ENCODE results near the gene AIRE.

AIRE gene

DNA sequence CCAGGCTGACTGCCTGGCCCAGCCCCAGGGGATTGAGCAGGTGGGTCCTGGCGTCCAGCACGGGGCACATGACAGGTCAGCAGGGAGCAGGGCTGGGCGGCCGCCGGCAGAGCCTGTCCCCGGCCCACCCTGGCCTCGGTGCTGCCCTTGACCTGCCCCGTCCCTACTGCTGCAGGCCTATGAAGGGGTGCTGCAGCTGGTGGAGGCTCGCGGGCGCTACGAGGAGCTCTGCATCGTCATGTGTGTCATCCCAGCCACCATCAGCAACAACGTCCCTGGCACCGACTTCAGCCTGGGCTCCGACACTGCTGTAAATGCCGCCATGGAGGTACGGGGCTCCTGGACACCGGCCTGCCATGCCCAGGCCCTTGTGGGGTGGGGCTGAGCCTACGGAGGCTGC, 37.9 kb downstream of the AIRE start:
- FAIRE-seq (no peak), DNase-seq (ENCODE audit: low spot score) (no peak)

DNA sequence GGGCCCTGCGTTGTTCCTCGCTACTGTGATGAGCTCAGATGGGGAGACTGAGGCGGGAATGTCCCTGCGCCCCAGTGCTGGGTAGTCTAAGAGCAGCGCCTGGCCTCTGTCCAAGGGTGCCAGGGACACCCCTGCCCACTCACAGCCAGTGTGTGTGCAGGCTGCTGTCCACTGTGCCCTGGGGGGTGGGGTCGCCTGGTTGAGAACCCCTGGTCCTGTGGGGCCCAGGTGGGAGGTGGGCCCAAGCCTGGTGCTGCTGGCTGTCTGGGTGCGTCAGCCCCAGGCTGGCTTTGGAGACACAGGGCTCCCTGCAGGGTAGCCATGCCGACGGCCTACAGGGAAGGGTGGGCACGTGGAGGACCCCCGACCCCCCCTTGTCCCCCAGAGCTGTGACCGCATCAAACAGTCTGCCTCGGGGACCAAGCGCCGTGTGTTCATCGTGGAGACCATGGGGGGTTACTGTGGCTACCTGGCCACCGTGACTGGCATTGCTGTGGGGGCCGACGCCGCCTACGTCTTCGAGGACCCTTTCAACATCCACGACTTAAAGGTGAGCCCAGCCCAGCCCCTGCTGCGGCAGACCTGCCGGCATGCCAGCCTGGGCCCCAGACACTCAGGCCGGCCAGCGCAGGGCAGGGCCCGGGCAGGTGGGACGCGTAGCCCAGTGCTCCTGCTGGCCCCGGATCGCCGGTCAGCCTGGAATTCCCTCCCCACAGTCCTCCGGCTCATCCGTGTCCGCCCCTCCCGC, 38.6 kb downstream of the AIRE start:
- FAIRE-seq (no peak), DNase-seq (ENCODE audit: low spot score) (no peak)

DNA sequence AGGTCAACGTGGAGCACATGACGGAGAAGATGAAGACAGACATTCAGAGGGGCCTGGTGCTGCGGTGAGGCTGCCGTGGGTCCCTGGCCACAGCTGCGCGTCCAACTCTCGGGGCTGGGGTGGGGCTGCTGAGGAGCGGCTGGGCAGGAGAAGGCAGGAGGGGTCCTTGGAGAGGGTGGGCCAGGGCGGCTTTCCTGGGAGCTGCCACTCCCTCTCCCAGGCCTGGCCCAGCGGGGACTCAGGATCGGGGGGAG, 39.1 kb downstream of the AIRE start:
- no peak for FAIRE-seq
- DNase-seq (ENCODE audit: low spot score): no peak

DNA sequence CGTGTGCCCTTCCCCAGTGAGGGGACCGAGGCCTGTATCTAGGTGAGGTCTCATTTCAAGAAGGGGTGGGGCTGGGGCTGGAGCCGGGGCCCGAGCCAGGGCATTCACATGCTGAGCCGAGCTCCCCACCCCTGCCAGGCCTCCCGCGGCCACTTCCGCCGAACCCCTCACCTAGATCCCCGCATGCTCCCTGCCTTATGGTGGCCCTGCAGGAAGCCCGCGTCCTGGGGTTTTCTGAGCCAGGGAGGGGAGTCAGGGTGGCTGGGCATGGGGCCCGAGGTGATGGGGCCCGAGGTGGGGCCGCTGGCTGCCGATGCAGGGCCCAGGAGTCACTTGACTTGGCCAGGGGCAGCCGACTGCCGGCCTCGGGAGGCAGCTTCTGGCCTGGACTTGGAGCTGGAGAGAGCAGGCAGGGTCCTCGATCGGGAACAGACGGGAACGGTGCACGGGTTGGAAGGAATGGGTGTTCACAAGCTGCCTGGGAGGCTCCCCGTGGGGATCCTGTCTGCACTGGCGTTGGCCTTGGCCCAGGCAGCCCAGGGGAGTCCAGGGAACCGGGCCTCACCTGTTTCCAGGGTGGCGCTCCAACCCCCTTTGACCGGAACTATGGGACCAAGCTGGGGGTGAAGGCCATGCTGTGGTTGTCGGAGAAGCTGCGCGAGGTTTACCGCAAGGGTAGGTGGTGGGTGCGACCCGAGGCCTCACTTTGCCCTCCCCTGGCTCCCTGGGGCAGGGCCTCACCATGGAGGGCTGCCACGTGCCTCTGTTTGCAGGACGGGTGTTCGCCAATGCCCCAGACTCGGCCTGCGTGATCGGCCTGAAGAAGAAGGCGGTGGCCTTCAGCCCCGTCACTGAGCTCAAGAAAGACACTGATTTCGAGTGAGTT, 40.0 kb downstream of the AIRE start:
- DNase-seq (ENCODE audit: low spot score) (no peak), FAIRE-seq (no peak)

DNA sequence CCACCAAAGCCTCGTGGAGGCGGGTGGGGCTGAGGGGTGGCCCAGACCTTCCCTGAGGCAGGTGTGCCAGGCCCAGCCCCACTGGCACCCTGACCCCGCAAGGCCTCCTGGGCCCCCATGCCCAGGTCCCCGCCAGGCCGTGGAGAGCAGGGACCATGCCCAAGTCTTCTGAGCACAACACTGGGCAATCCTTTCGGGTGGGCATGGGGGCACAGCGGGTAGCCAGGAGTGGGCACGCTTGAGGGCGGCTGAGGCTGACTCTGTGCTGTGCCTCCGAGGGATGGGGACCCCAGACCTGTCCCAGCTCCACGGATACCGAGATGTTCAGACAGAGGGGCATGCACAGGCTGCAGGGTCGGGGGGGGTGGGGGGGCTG, 40.6 kb downstream of the AIRE start:
- FAIRE-seq: no peak

DNA sequence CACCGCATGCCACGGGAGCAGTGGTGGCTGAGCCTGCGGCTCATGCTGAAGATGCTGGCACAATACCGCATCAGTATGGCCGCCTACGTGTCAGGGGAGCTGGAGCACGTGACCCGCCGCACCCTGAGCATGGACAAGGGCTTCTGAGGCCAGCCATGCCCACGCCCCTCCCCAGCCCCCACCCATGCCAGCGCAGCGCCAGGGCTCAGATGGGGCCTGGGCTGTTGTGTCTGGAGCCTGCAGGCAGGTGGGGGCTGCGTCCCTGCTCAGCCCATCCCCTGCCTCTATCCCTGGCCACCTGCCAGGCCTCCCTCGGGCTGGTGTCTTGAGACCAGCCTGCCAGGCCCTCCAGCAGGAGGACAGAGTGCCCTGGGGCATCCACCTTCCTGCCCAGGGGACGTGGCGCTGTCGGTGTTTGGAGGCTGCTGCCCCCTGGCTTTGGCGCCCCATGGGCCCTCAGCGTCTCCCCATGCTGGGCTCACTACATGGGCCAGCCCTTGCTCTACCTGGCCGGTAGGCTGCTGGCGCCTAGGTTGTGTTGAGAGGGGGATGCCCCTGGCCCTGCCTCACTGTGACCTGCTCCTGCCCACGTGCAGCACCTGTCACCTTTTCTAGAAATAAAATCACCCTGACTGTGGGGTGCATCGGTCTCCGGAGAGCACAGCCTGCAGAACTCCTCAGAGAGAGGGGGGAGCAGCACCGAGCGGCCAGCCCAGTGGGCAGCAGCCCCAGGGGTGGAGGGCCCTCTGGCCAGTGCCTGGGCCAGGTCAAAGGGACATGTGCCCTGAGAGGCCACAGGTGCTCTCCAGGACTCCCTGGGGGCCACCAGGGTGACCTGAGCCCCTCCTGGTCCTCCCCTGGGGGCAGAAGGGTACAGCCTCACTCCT, 41.3 kb downstream of the AIRE start:
- FAIRE-seq: no peak
- no peak for DNase-seq (ENCODE audit: low spot score)

More for the DNA sequence above, 40.6 kb downstream of the AIRE start:
- no peak for DNase-seq (ENCODE audit: low spot score)

DNA sequence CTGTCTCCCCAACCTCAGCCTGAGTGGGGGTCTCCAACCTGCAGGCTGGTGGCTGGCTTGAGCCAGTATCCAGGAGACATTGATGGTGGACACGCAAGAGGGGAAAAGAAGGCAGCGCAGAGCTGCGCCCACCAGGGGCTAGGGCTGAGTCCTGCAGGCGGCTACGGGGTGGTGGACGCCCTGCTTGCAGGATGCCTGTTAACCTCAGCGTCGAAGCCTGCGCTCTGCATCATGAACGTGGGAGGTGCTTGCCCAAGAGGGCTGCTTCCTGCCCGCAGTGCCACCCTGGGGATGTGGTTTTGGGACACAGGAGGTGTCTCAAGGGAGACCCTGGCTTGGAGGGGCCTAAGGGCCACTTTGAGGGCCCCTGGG, 41.9 kb downstream of the AIRE start:
- DNase-seq (ENCODE audit: low spot score): no peak
- no peak for FAIRE-seq

DNA sequence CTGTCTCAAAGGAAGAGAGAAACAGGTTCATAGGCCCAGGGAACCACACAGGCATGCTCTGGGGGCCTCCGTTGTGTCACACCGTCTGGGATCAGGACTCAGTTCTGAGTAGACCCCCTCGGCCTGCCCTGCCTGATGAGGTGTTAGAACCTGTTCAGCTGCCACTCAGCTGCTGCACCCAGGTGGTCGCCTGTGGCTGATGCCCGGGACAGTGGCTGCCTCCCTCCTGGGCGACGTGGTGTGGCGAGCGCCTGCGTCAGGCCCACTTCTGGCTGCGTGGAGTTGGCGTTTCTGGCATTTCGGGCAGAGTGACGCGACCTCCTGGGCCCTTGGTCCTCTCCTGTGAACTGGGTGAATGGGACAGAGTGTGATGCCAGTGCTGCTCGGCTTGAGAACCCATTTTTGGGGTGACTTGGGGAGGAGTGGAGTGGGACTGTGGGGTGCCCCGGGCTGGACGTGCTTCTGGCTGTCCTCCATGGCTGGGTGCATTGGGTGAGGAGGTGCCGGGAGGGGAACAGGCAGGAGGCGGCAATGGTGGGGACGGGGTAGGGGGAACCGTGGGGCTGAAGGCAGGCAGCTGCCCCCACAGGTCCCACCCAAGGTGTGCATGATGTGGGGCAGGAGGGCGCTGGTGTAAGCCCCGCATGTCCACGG, 42.7 kb downstream of the AIRE start:
- FAIRE-seq (no peak), DNase-seq (ENCODE audit: low spot score) (no peak)

DNA sequence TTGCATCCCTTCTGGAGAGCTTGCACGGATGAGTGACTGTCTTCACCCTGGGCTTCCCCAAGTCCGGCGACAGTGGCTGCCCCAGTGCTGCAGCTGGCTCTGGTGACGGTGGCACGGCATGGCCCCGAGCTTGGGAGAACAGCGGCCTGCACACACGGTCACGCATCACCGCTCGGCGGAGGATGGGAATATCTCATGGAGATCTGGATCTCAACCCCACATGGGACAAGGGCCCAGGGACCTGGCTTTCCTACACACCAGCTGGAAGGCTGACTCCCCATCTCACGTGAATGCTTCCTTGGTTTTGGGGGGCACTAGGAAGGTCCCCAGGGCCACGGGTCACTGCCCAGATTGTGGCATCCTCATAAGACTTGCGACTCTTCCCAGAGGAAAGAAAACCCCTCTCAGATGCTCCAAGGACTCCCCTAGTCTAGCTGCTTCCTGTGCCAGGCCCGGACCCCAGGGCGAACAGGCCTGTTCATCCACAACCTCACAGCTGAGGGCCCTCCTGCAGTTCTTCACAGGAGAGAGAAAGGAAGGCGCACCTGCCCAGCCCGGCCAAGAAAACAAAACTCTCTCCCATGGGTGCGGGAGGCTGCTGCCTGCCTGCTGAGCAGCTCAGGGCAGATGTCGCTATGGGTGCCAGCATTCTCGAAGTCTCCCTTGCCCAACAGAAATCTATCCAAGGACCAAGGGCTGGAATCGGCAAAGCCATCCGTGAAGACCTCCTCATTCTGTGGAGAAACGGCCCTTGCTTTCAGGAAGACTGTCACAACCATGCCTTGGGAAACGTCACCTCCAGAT, 43.6 kb downstream of the AIRE start:
- peak; percentile 61 for DNase-seq (ENCODE audit: low spot score)
- no peak for FAIRE-seq

DNA sequence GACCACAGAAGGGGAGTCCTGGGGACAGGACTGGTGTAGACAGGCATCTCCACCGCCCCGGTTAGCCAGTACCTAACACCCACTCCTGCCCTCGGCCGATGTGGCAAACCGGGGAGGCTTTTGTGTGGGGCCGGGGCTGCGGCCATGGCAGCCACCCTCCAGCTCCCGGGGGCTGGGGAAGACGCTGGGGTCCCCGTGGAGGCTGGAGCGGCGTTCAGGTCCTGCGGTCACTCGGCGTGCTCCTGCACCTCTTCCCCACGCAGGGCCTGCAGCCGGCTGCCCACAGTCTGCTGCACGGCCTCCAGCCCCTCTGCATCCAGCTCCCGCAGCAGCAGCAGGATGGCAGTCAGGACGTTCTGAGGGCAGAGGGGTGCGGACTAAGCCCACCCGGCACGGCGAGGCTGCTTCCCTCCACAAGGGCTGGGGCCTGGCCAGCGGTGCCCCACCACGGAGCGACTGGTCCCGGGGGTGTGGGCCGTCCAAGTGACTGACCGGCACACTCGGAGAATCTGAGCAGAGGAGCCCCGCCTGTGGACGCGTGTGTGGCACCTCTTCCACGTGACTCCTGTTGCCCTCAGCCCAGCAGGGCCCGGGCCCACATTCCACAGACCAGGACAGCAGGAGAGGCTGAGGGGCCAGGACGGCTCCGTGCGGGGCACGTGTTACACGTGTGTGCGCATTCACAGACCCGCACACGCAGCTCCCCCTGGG, 44.5 kb downstream of the AIRE start:
- FAIRE-seq: no peak
- no peak for DNase-seq (ENCODE audit: low spot score)

DNA sequence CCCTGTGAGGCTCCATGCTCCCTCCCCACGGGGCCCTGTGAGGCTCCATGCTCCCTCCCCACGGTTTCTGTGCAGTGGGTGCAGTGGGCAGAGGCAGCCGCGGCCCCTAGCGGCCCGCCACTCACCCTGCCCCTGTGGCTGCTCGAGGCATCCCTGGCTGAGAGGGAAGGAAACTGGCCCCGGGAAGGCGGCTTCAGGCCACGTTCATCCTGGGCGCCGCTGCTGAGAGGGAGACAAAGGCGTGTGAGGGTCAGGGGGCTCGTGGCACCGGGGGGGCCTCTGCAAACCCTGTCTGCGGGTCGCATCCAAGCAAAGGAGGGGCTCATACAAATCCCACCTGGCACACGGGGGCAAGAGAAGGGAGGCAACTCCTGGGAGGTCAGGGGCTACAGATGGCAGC, 45.0 kb downstream of the AIRE start:
- FAIRE-seq (no peak), DNase-seq (ENCODE audit: low spot score) (no peak)

DNA sequence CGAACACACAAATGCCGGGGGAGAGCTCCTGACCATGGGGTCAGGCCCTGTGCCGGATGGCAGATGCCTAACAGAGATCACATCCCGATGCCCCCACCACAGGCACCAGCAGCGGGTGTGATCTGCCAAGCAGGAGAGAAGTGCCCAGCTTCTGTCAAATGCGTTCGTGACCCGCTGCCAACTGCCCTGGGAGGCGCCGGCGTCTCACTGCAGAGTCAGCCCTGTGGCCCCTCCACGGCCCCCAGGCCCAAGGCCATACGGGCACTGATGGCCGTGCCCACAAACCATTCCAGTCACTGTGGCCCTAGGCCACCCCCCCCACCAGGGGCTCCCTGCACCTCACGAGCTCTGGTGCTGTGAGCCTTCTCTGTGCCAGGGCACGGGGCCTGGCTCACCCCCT, 45.5 kb downstream of the AIRE start:
- DNase-seq (ENCODE audit: low spot score) (no peak), FAIRE-seq (no peak)

DNA sequence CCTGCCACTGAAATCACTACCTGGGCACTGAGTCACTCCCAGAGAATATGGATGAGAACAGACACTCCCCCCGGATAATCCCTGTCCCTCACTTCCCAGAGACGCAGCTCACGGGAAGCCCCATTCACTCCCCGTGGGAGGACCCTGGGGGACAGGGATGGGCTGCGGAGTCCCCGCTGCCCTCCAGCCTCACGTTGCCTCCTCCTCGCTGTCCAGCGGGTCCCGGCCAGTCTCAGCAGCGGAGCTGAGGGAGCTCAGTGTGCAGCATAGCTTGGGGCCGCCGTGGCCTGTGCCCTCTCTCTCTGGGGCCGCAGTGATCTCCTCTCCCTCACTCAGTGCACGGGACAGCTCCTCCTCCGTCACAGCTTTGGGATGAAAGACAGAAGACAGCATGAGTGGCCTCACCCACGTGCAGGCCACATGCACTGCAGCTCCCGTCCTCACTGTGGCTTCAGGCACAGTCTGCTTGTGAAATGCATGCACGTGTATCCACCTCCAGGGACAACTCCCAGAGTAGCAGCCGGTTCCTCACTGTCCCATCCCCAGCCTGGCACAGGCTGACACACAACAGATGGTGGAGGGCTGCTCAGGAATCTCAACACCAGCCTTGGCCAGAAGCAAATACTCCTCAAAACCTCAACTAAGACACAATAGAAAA, 46.1 kb downstream of the AIRE start:
- DNase-seq (ENCODE audit: low spot score) (no peak), FAIRE-seq (no peak)

DNA sequence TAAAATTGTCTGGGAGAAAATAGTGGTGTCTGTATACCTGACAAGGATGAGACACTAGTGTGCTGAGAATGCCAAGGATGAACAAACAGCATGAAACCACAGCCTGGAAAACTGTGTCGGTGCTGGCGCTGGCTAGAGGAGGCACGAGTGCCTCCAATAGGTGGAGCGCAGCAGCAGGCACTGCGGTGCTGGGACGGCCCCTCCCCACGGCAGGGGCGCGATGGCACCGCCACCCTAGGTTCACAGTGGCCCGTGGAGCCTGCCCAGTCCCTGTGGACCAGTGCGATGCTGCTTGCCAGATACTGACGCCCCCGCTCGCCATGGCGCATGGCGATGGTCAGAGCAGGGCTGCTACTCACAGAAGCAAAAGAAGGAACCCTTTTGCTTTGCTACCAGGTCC, 46.7 kb downstream of the AIRE start:
- DNase-seq (ENCODE audit: low spot score): no peak
- no peak for FAIRE-seq

DNA sequence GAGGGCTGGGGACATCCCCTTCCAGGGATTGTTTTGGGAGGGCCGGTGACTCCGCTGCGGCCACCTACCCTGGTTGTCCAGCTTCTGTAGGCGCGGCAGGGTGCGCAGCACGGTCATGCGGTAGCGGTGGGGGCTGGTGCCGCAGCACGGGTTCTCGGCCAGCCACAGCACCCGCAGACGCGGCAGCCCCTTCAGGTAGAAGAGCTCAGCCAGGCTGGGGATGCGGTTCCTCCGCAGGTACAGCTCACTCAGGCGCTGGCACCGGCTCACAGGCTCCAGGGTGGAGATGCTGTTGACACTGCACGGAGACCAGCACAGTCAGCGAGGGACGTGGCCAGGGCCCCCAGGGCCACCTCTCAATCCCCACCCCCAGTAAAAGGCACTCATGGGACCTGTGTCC, 47.3 kb downstream of the AIRE start:
- DNase-seq (ENCODE audit: low spot score) (no peak), FAIRE-seq (no peak)

DNA sequence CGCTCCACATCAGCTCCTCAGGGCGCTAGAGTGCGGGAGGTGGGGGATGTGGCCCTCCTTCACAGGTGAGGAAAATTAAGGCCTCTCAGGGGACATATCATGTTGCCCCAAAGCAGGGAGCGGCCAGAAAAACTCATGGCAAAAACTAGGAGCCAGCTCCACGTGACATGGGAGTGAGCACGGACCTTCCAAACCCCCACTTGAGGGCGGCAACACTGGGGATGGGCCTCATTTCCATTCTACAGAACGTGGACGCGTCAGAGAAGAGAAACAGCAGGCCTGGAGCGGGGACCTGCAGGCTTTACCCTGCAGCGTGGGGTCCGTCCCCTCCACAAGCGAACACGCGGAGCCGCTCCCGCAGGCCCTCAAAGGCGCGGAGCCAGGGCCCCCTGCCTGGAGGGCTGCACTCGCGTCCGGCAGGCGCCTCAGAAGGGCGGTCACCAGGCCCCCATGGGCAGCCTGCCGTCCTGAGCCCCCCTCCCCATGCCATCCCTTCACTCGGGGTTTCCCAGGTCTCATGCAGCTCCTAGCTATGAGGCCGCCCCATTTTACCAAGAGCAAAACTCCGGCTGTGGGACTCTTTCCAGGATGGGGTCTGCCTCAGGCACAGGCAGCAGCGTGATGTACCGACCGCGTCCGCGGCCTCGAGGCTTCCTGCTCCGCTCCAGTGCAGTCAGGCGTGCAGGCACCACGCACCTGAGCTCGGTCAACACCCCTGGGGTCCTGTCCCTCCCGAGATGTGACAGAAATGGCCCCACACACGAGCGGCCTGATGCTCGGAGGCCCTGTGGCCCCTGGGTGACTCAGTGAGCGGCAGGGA, 48.0 kb downstream of the AIRE start:
- no peak for DNase-seq (ENCODE audit: low spot score)
- FAIRE-seq: no peak

DNA sequence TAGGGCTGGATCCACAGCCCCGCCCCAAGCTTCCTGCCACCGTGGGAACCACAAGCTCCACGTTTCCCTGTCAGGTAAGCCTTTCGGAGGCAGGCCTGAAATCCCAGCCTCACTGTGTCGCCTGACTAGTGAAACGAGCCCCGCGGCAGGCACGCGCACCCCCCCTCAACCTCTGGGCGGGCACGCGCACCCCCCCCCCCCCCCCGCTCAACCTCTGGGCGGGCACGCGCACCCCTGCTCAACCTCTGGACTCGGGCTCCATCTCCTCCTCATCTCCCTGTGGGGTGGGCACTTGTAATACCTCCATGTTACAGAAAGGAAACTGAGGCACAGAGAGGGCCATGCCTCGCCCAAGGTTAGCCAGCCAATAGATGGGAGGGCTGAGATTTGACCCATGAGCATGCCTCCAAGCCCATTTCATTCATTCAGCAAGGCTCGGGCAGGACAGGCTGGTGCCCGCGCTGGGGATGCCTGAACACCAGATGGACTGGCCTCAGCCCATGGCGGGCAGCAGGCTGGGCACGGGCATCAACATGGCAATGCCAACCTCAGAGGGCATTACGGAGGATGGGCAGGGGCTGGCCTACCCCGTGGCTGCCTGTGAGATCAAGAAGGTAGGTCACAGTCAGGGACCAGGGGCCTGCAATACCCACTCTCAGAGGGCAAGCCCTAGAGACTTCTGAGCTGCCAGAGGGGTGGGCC, 48.8 kb downstream of the AIRE start:
- FAIRE-seq (no peak), DNase-seq (ENCODE audit: low spot score) (no peak)
